GM12878 (cell line): ENCODE measurements around the gene STPG4. TPM values are rescaled to one million over a fixed set of nuclear protein-coding genes. Genes with fewer than 3 reads are reported as not detected.

Experiments
- ATAC-seq: fragments of 200-7000 bp; cut with Tn5 transposase; 3 replicates; pipeline ENCODE4 v1.9.1; 2020; ENCODE audit warnings: mild to moderate bottlenecking, moderate library complexity
- BruUV-seq: library from RNA; stranded (reverse); fragments of 400-500 nt; replicated peaks from 2 replicates; lab custom pipeline; 2021; lab: Mats Ljungman, UMichigan
- CTCF ChIA-PET: fragments of 300-600 bp; sonication (Branson Sonifier 250); formaldehyde crosslinking; extraction: SDS; loops from one replicate; lab custom pipeline; 2021; ENCODE audit warnings: inconsistent platforms; lab: Yijun Ruan, JAX
- POLR2A ChIA-PET: fragments of 350-600 bp; formaldehyde crosslinking; extraction: SDS; loops from one replicate; lab custom pipeline; 2021; ENCODE audit warnings: inconsistent platforms; lab: Charles Lee
- RAD21 ChIA-PET: fragments of 300-600 bp; sonication (Branson Sonifier 250); formaldehyde crosslinking; loops from one replicate; lab custom pipeline; 2023; ENCODE audit warnings: antibody characterized with exemption; ENCODE audit not compliant: unreplicated experiment; lab: Charles Lee
- SMC1A ChIA-PET: fragments of 300-600 bp; sonication (Branson Sonifier 250); formaldehyde crosslinking; loops from one replicate; lab custom pipeline; 2023; ENCODE audit not compliant: unreplicated experiment, uncharacterized antibody; lab: Charles Lee
- DNase-seq: peaks from one replicate; pipeline ENCODE4 v3.0.0-alpha.2; 2011; ENCODE audit warnings: low read depth, low spot score
- FAIRE-seq: peaks from 3 replicates; lab custom pipeline; 2011; peaks lifted over from hg19 to GRCh38; lab: Jason Lieb, UNC
- H2AFZ ChIP-seq: 2 replicates; pipeline ENCODE4 v1.6.0; 2011; ENCODE audit warnings: low read depth, low read length, control low read depth; ENCODE audit not compliant: control insufficient read depth
- H3K27ac ChIP-seq: 2 replicates; pipeline ENCODE4 v1.5.1; 2011; ENCODE audit warnings: control low read depth; ENCODE audit not compliant: control insufficient read depth, insufficient read depth
- H3K27me3 ChIP-seq, 2 experiments: replicated peaks in 1 of 2; 2 replicates each; pipeline versions ENCODE4 v1.6.0 to v1.6.1; 2011; ENCODE audit warnings: low read length in 1 of 2; ENCODE audit not compliant: control insufficient read depth in 2 of 2, insufficient read depth in 2 of 2
- H3K36me3 ChIP-seq, 2 experiments: 2 replicates each; pipeline ENCODE4 v1.5.1; 2011; ENCODE audit warnings: low read length in 1 of 2; ENCODE audit not compliant: control insufficient read depth in 2 of 2, insufficient read depth in 2 of 2
- H3K4me1 ChIP-seq: 2 replicates; pipeline ENCODE4 v1.6.1; 2011; ENCODE audit warnings: mild to moderate bottlenecking, low read length, moderate library complexity, mixed read lengths; ENCODE audit not compliant: control insufficient read depth, insufficient read depth
- H3K4me2 ChIP-seq: 2 replicates; pipeline ENCODE4 v1.6.0; 2011; ENCODE audit warnings: control low read depth; ENCODE audit not compliant: control insufficient read depth, insufficient read depth
- H3K4me3 ChIP-seq: fragments of 200-600 bp; sonication (generic); 2 replicates; pipeline ENCODE4 v1.5.1; 2016
- H3K79me2 ChIP-seq: 2 replicates; pipeline ENCODE4 v1.6.0; 2011; ENCODE audit warnings: low read length; ENCODE audit not compliant: control insufficient read depth, insufficient read depth
- H3K9ac ChIP-seq: 2 replicates; pipeline ENCODE4 v1.8.0; 2011; ENCODE audit warnings: low read length, control low read depth, mixed read lengths; ENCODE audit not compliant: control insufficient read depth, insufficient read depth
- H3K9me3 ChIP-seq: replicated peaks from 3 replicates; pipeline ENCODE4 v1.5.1; 2011; ENCODE audit warnings: mild to moderate bottlenecking, low read length; ENCODE audit not compliant: control insufficient read depth, insufficient read depth
- H4K20me1 ChIP-seq: 2 replicates; pipeline ENCODE4 v1.6.0; 2011; ENCODE audit not compliant: control insufficient read depth, insufficient read depth
- BCLAF1 ChIP-seq: fragments of 450-650 bp; IDR thresholded peaks from 2 replicates; pipeline ENCODE4 v1.6.1; 2017; ENCODE audit warnings: antibody characterized with exemption, mild to moderate bottlenecking, moderate library complexity
- CBX5 ChIP-seq: sonication (generic); IDR thresholded peaks from 2 replicates; pipeline ENCODE4 v1.6.1; 2016; ENCODE audit warnings: low read depth, moderate library complexity, mild to moderate bottlenecking, inconsistent platforms
- GABPA ChIP-seq: IDR thresholded peaks from 2 replicates; pipeline ENCODE4 v1.6.1; 2014; ENCODE audit warnings: antibody characterized with exemption, low read depth, mild to moderate bottlenecking, inconsistent platforms
- KLF5 ChIP-seq: fragments of 450-650 bp; IDR thresholded peaks from 2 replicates; pipeline ENCODE4 v1.6.1; 2014; ENCODE audit warnings: mild to moderate bottlenecking; ENCODE audit not compliant: partially characterized antibody
- NR2C2 ChIP-seq: IDR thresholded peaks from 2 replicates; pipeline ENCODE4 v1.6.1; 2011; ENCODE audit warnings: borderline replicate concordance, low read depth; ENCODE audit not compliant: control insufficient read depth, insufficient read length
- RAD51 ChIP-seq: fragments of 450-650 bp; IDR thresholded peaks from 2 replicates; pipeline ENCODE4 v1.6.1; 2016; ENCODE audit warnings: moderate library complexity, mild to moderate bottlenecking, inconsistent platforms
- WRNIP1 ChIP-seq: IDR thresholded peaks from 2 replicates; pipeline ENCODE4 v1.6.1; 2011; ENCODE audit warnings: low read depth, low read length, improper control_type of control experiment, borderline replicate concordance
- YY1 ChIP-seq: IDR thresholded peaks from 2 replicates; pipeline ENCODE4 v1.6.1; 2011; ENCODE audit warnings: low read depth, mild to moderate bottlenecking, low read length
- ZNF622 ChIP-seq: fragments of 450-650 bp; IDR thresholded peaks from 2 replicates; pipeline ENCODE4 v1.6.1; 2017; ENCODE audit warnings: mild to moderate bottlenecking, inconsistent platforms
- ZZZ3 ChIP-seq: IDR thresholded peaks from 2 replicates; pipeline ENCODE4 v1.6.1; 2011; ENCODE audit warnings: low read depth; ENCODE audit not compliant: control insufficient read depth, insufficient read length
- WGBS: methylation state at CpG from one replicate; pipeline ENCODE4 v1.1.6; 2016; ENCODE audit warnings: low lambda C conversion rate; ENCODE audit not compliant: insufficient replicate concordance, insufficient coverage; ENCODE audit errors: missing lambda C conversion rate; 5-methylcytosine and 5-hydroxymethylcytosine counted together
- in situ Hi-C: fragments of 300-500 bp; cut with MboI; formaldehyde crosslinking; loops from 9 replicates; pipeline ENCODE4 v1.14.3; 2018; ENCODE audit warnings: mixed read lengths
- intact Hi-C: fragments of 100-400 bp; cut with micrococcal nuclease; formaldehyde crosslinking; loops from one replicate; pipeline ENCODE4 v1.14.2; 2022; ENCODE audit not compliant: unreplicated experiment
- polyA plus RNA-seq, 11 experiments: library from polyadenylated mRNA; depleted of rRNA in 4 of 11; unstranded in 6 of 11; stranded (reverse) in 5 of 11; fragments of >200 nt; fragmentation: Nextera tagmentation in 4 of 11; fragmentation: Illumina TruSeq in 1 of 11; extraction: Ambion mirVana in 4 of 11; extraction: Trizol in 1 of 11; gene quantifications; 1 replicate in 1 of 11; 2 replicates in 10 of 11; pipeline versions ENCODE4 v1.2.1 to v1.2.3, GENCODE V29; 2011 to 2016; ENCODE audit warnings: inconsistent platforms in 2 of 11, missing spikeins in 2 of 11, low read depth in 1 of 11
- total RNA-seq, 4 experiments: library from RNA; depleted of rRNA in 3 of 4; stranded (reverse); fragments of >200 nt in 3 of 4; fragmentation: Illumina TruSeq in 1 of 4; extraction: Trizol in 1 of 4; gene quantifications; 2 replicates each; pipeline versions ENCODE4 v1.2.1 to v1.2.3, GENCODE V29; 2013 to 2021
- TF ChIP-seq, protein P1 (sequence below): fragments of 450-650 bp; IDR thresholded peaks from 2 replicates; pipeline ENCODE4 v1.6.1; 2016; ENCODE audit warnings: mild to moderate bottlenecking

Gene STPG4
- total and polyA plus RNA-seq, 10 of the 15 experiments (the other 5 are each of a cell fraction or from before 2014, with no cell fraction given) = 0.10 to 0.29 (median 0.19) TPM; not detected in 3

DNA sequence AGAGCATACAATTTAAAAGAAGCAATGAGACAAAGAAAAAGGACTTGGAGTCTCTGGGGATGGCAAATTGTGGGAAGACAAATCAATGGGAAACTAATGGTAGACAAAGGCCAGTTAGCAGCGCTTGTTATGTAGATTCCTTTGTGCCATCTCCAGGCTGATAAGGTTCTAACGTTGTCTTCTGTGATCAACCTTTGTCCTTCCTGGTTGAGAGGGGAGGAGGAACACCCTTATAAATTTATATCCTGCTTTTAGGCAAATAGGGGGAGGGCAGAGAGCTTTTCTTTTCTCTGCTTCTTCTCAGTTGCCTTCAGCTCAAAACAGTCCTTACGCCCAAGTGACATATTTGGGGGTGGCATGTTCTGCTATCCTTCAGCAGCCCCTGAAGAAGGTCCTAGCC lies 89.8 kb downstream of the STPG4 start:
- Histone ChIP-seq H3K9ac (no peak overlapping the region), H3K27ac (no peak overlapping the region), H4K20me1 (no peaks in the 10 kb centered on the region), H3K4me1 (peaks cover 8% of the 10 kb centered on the region), H3K27me3 (no peaks in the 10 kb centered on the region), H3K36me3 (peaks cover 10 to 14% of the 10 kb centered on the region in 2 experiments; a peak in 3 of 4 replicates), H3K9me3 (no peaks in the 10 kb centered on the region), H3K4me2 (no peak overlapping the region), H2AFZ (no peak overlapping the region), H3K79me2 (no peaks in the 10 kb centered on the region), H3K4me3 (no peak overlapping the region)
- RAD21 ChIA-PET = no interaction called here
- no TSS peak for BruUV-seq
- intact Hi-C loops = no loop called here
- POLR2A ChIA-PET = interaction anchor here (1.2 kb wide), 1 partner anchor 8 kb away, joined by 3 read pairs; no protein-coding TSS in a partner anchor
- ATAC-seq = no peak
- 81% methylated on average over 3 of the region's 3 CpGs for WGBS
- in situ Hi-C loops = no loop called here
- DNase-seq = no peak
- TF ChIP-seq CBX5 = no peak
- TF ChIP-seq ZZZ3 = no peak
- CTCF ChIA-PET = no interaction called here
- FAIRE-seq = no peak
- SMC1A ChIA-PET = interaction anchor here (0.5 kb wide), 1 partner anchor 199 kb away, joined by 3 read pairs; no protein-coding TSS in a partner anchor

GRCh38 chr2:47064106-47064505 lies 91.0 kb downstream of the STPG4 start:
- ChIA-PET RAD21 (no interaction called here), SMC1A (no interaction called here), CTCF (no interaction called here), POLR2A (interaction anchor here (0.5 kb wide), 1 partner anchor 243 kb away, joined by 5 read pairs; no protein-coding TSS in a partner anchor)
- intact Hi-C loops (no loop called here), in situ Hi-C loops (no loop called here)
- no peaks in the 10 kb centered on the region for H4K20me1 ChIP-seq
- no peaks in the 10 kb centered on the region for H3K27me3 ChIP-seq
- no peak for FAIRE-seq
- no TSS peak for BruUV-seq
- no peak for TF ChIP-seq BCLAF1
- TF ChIP-seq GABPA = no peak
- TF ChIP-seq ZNF622 = no peak
- no peak for TF ChIP-seq YY1
- TF ChIP-seq KLF5 = no peak
- TF ChIP-seq, protein P1, sequence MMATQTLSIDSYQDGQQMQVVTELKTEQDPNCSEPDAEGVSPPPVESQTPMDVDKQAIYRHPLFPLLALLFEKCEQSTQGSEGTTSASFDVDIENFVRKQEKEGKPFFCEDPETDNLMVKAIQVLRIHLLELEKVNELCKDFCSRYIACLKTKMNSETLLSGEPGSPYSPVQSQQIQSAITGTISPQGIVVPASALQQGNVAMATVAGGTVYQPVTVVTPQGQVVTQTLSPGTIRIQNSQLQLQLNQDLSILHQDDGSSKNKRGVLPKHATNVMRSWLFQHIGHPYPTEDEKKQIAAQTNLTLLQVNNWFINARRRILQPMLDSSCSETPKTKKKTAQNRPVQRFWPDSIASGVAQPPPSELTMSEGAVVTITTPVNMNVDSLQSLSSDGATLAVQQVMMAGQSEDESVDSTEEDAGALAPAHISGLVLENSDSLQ = no peak
- no peak for TF ChIP-seq RAD51
- no peak for TF ChIP-seq WRNIP1
- TF ChIP-seq NR2C2 = no peak
- H3K4me1 ChIP-seq = no peaks in the 10 kb centered on the region
- H2AFZ ChIP-seq = no peak overlapping the region
- no peak overlapping the region for H3K9ac ChIP-seq
- no peak overlapping the region for H3K4me3 ChIP-seq
- H3K27ac ChIP-seq = no peak overlapping the region
- H3K4me2 ChIP-seq = no peak overlapping the region
- peaks cover 8 to 14% of the 10 kb centered on the region in 2 experiments; a peak in 3 of 4 replicates for H3K36me3 ChIP-seq
- no peak for DNase-seq
- no peaks in the 10 kb centered on the region for H3K9me3 ChIP-seq
- no peak for ATAC-seq
- no peaks in the 10 kb centered on the region for H3K79me2 ChIP-seq
- WGBS = 88% methylated on average over 5 of the region's 5 CpGs
